Right lobe of liver (tissue), 6 donors: Measurements from ENCODE around the gene SLU7. TPM values are rescaled to one million over a fixed set of nuclear protein-coding genes. Genes with fewer than 3 reads are reported as not detected.

Source experiments
- ATAC-seq, 4 donors: fragments of 200-7000 bp; cut with Tn5 transposase; one replicate each; pipeline ENCODE4 v1.9.1; 2020; ENCODE audit warnings: mild to moderate bottlenecking in 4 of 4, moderate library complexity in 4 of 4
- DNase-seq, 3 donors: peaks; one replicate each; pipeline ENCODE4 v3.0.0-alpha.2; 2020
- H3K27ac ChIP-seq, 3 donors: fragments of 200-600 bp; one replicate each; pipeline ENCODE4 v1.8.0; 2022
- H3K27me3 ChIP-seq, 2 donors: fragments of 200-600 bp; one replicate each; pipeline ENCODE4 v1.8.0; 2022
- H3K36me3 ChIP-seq, 4 donors: fragments of 200-600 bp; sonication (generic) in 1 of 4; one replicate each; pipeline versions ENCODE4 v1.5.1 to v1.8.0; 2017 to 2022; ENCODE audit warnings: control low read depth in 1 of 4
- H3K4me1 ChIP-seq, 4 donors: fragments of 200-600 bp; sonication (generic) in 1 of 4; one replicate each; pipeline versions ENCODE4 v1.5.1 to v1.8.0; 2017 to 2022; ENCODE audit warnings: control low read depth in 1 of 4
- H3K4me3 ChIP-seq, 3 donors: fragments of 200-600 bp; one replicate each; pipeline ENCODE4 v1.8.0; 2022
- H3K9me3 ChIP-seq, 4 donors: fragments of 200-600 bp; sonication (generic) in 1 of 4; one replicate each; pipeline versions ENCODE4 v1.5.1 to v1.8.0; 2017 to 2022; ENCODE audit warnings: control low read depth in 1 of 4
- CTCF ChIP-seq, 4 donors: fragments of 200-600 bp in 3 of 4; fragments of 450-650 bp in 1 of 4; IDR thresholded peaks; one replicate each; pipeline versions ENCODE4 v1.5.1 to v1.8.0; 2016 to 2022; ENCODE audit warnings: antibody characterized with exemption in 4 of 4, mild to moderate bottlenecking in 2 of 4
- POLR2A ChIP-seq: fragments of 450-650 bp; IDR thresholded peaks from one replicate; pipeline ENCODE4 v1.6.1; 2017; ENCODE audit warnings: antibody characterized with exemption, mild to moderate bottlenecking
- WGBS: methylation state at CpG from one replicate; pipeline ENCODE4 v1.1.6; 2018; ENCODE audit warnings: low coverage, low lambda C conversion rate; ENCODE audit not compliant: insufficient coverage; ENCODE audit errors: missing lambda C conversion rate; 5-methylcytosine and 5-hydroxymethylcytosine counted together
- intact Hi-C, 2 donors: fragments of 100-400 bp; cut with DNase I; formaldehyde crosslinking; loops; one replicate each; pipeline versions ENCODE4 v1.11.2 to v1.14.1; 2022
- total RNA-seq, 6 experiments: library from RNA; depleted of rRNA in 2 of 6; stranded (reverse); fragments of >200 nt in 2 of 6; fragmentation: NEBNext Ultra II Directional in 3 of 6; extraction: Animal tissue kit (Norgen Biotek cat#: 25700) in 3 of 6; gene quantifications; one replicate each; pipeline versions ENCODE4 v1.1.0 to v1.2.4, GENCODE V29; 2016 to 2023
- donor health status: DM: no; HTN: yes; CAD: no.
- donor health status: DM: no; HTN: no; CAD: no.
- donor health status: DM: no; HTN: no; CAD: no.
- donor health status: DM: no; HTN: yes; CAD: no.
- donor health status: DM: no; HTN: yes; CAD: no.

Gene SLU7
- total RNA-seq, 6 experiments from 2014 or later, result 11.6 to 19.4 (median 17.0) TPM

- DNase-seq (no peak), ATAC-seq (no peak)
- intact Hi-C loops, result no loop called here
- Histone ChIP-seq H3K27me3 (no peaks in the 10 kb centered on the region), H3K36me3 (no peaks in the 10 kb centered on the region), H3K4me3 (no peak overlapping the region), H3K4me1 (no peaks in the 10 kb centered on the region), H3K9me3 (no peaks in the 10 kb centered on the region), H3K27ac (no peak overlapping the region)
- TF ChIP-seq CTCF (IDR thresholded peaks at IDR 0.05) (no peak), POLR2A (no peak)
- WGBS, result 60% methylated on average over 3 of the region's 3 CpGs
Measured at GRCh38 chr5:160449458-160449857, 30.6 kb upstream of the SLU7 start.

- intact Hi-C loops, result no loop called here
- Histone ChIP-seq H3K9me3 (no peaks in the 10 kb centered on the region), H3K27me3 (no peaks in the 10 kb centered on the region), H3K4me1 (no peaks in the 10 kb centered on the region), H3K27ac (no peak overlapping the region), H3K36me3 (no peaks in the 10 kb centered on the region), H3K4me3 (no peak overlapping the region)
- DNase-seq (no peak), ATAC-seq (no peak)
- TF ChIP-seq POLR2A (no peak), CTCF (IDR thresholded peaks at IDR 0.05) (no peak)
- WGBS, result 83% methylated on average over 1 of the region's 1 CpG
Measured at GRCh38 chr5:160448886-160449285, 30.0 kb upstream of the SLU7 start.

- no peaks in the 10 kb centered on the region for H3K4me1 ChIP-seq
- no peak for TF ChIP-seq CTCF (IDR thresholded peaks at IDR 0.05)
- no peak for TF ChIP-seq POLR2A
- intact Hi-C loops, result no loop called here
Measured at GRCh38 chr5:160445751-160446150, 26.9 kb upstream of the SLU7 start.

GRCh38 chr5:160445132-160445531 lies 26.3 kb upstream of the SLU7 start:
- Histone ChIP-seq H3K27ac (no peak overlapping the region), H3K9me3 (no peaks in the 10 kb centered on the region), H3K4me3 (no peak overlapping the region), H3K27me3 (no peaks in the 10 kb centered on the region), H3K4me1 (no peaks in the 10 kb centered on the region), H3K36me3 (no peaks in the 10 kb centered on the region)
- ATAC-seq, result no peak
- no peak for TF ChIP-seq POLR2A
- TF ChIP-seq CTCF (IDR thresholded peaks at IDR 0.05), result no peak
- intact Hi-C loops, result no loop called here
- 44% methylated on average over 1 of the region's 1 CpG for WGBS
- no peak for DNase-seq

More at GRCh38 chr5:160445751-160446150, 26.9 kb upstream of the SLU7 start:
- no peak overlapping the region for H3K4me3 ChIP-seq
- ATAC-seq (no peak), DNase-seq (no peak)
- no peaks in the 10 kb centered on the region for H3K27me3 ChIP-seq
- H3K36me3 ChIP-seq, result no peaks in the 10 kb centered on the region
- no peaks in the 10 kb centered on the region for H3K9me3 ChIP-seq
- no peak overlapping the region for H3K27ac ChIP-seq

- no peak for ATAC-seq
- no peak overlapping the region for H3K27ac ChIP-seq
- TF ChIP-seq CTCF (IDR thresholded peaks at IDR 0.05) (no peak), POLR2A (no peak)
- DNase-seq, result no peak
- H3K36me3 ChIP-seq, result no peaks in the 10 kb centered on the region
- WGBS, result 40% methylated on average over 1 of the region's 1 CpG
- no peaks in the 10 kb centered on the region for H3K9me3 ChIP-seq
- H3K4me3 ChIP-seq, result no peak overlapping the region
- H3K27me3 ChIP-seq, result no peaks in the 10 kb centered on the region
- intact Hi-C loops, result no loop called here
- H3K4me1 ChIP-seq, result no peaks in the 10 kb centered on the region
Measured at GRCh38 chr5:160444407-160444806, 25.5 kb upstream of the SLU7 start.
